HCT116 (cell line): ENCODE data around the gene IGFBPL1. TPM values are rescaled to one million over a fixed set of nuclear protein-coding genes. Genes with fewer than 3 reads are reported as not detected.

Experiments
- ATAC-seq: fragments of 200-7000 bp; cut with Tn5 transposase; 2 replicates; pipeline ENCODE4 v1.9.1; 2020; ENCODE audit warnings: mild to moderate bottlenecking, moderate library complexity
- BruUV-seq: library from RNA; stranded (reverse); fragments of 400-500 nt; replicated peaks from 2 replicates; lab custom pipeline; 2021; lab: Mats Ljungman, UMichigan
- CTCF ChIA-PET: fragments of 300-600 bp; sonication (Branson Sonifier 250); formaldehyde crosslinking; loops from one replicate; lab custom pipeline; 2021; ENCODE audit warnings: antibody characterized with exemption; lab: Charles Lee
- POLR2A ChIA-PET: fragments of 300-600, 350-600 bp; sonication (Branson Sonifier 250); formaldehyde crosslinking; loops from one replicate; lab custom pipeline; 2021; ENCODE audit warnings: antibody characterized with exemption; lab: Charles Lee
- RAD21 ChIA-PET, 2 experiments: fragments of 300-600 bp; sonication (Branson Sonifier 250); formaldehyde crosslinking; loops; one replicate each; lab custom pipeline; 2023; ENCODE audit warnings: low total read pairs in 2 of 2; ENCODE audit not compliant: uncharacterized antibody in 2 of 2, unreplicated experiment in 2 of 2, low non-redundant PET in 1 of 2; lab: Charles Lee
- DNase-seq: peaks from one replicate; pipeline ENCODE4 v3.0.0-alpha.2; 2010; ENCODE audit warnings: low read depth, low spot score
- H2AFZ ChIP-seq: fragments of 200-600 bp; shearing (Covaris generic), sonication (generic); 2 replicates; pipeline ENCODE4 v1.6.1; 2017; ENCODE audit warnings: low read depth, mixed run types, mixed read lengths, antibody characterized with exemption, low read length; ENCODE audit not compliant: poor library complexity, severe bottlenecking
- H3K27ac ChIP-seq: 2 replicates; pipeline ENCODE4 v1.5.1; 2012; ENCODE audit warnings: low read depth, low read length
- H3K27me3 ChIP-seq: fragments of 200-600 bp; sonication (generic); 2 replicates; pipeline ENCODE4 v1.6.1; 2016; ENCODE audit warnings: mixed run types, low read length, mixed read lengths; ENCODE audit not compliant: insufficient read depth
- H3K36me3 ChIP-seq, 2 experiments: fragments of 200-500 bp in 1 of 2; fragments of 200-600 bp in 1 of 2; sonication (Bioruptor generic) in 1 of 2; sonication (generic) in 1 of 2; 2 replicates each; pipeline versions ENCODE4 v1.5.1 to v1.6.1; 2014 to 2016; ENCODE audit warnings: low read length in 2 of 2, inconsistent platforms in 1 of 2, mixed read lengths in 1 of 2, mixed run types in 1 of 2; ENCODE audit not compliant: insufficient read depth in 2 of 2, control insufficient read depth in 1 of 2
- H3K4me1 ChIP-seq, 2 experiments: fragments of 200-600 bp in 1 of 2; sonication (generic) in 1 of 2; 2 replicates each; pipeline versions ENCODE4 v1.5.1 to v1.6.1; 2012 to 2017; ENCODE audit warnings: low read length in 2 of 2, inconsistent platforms in 1 of 2, mild to moderate bottlenecking in 1 of 2, mixed read lengths in 1 of 2, mixed run types in 1 of 2, moderate library complexity in 1 of 2; ENCODE audit not compliant: insufficient read depth in 2 of 2, control insufficient read depth in 1 of 2
- H3K4me2 ChIP-seq: fragments of 200-600 bp; sonication (generic); 2 replicates; pipeline ENCODE4 v1.6.1; 2017; ENCODE audit warnings: mixed run types, low read length, mixed read lengths
- H3K4me3 ChIP-seq, 2 experiments: fragments of 200-600 bp in 1 of 2; sonication (generic) in 1 of 2; replicated peaks in 1 of 2; 2 replicates each; pipeline ENCODE4 v1.5.1; 2011 to 2016; ENCODE audit warnings: low read length in 2 of 2, control low read depth in 1 of 2, low read depth in 1 of 2, mild to moderate bottlenecking in 1 of 2, mixed read lengths in 1 of 2, mixed run types in 1 of 2
- H3K79me2 ChIP-seq: fragments of 200-600 bp; sonication (generic); 2 replicates; pipeline ENCODE4 v1.6.1; 2017; ENCODE audit warnings: mild to moderate bottlenecking, mixed run types, low read length, moderate library complexity, mixed read lengths; ENCODE audit not compliant: insufficient read depth
- H3K9ac ChIP-seq: fragments of 200-600 bp; sonication (generic); 2 replicates; pipeline ENCODE4 v1.6.1; 2016; ENCODE audit warnings: low read length, mixed read lengths
- H3K9me2 ChIP-seq: fragments of 200-600 bp; sonication (generic), shearing (Covaris generic); 2 replicates; pipeline ENCODE4 v1.6.1; 2017; ENCODE audit warnings: mixed run types, mild to moderate bottlenecking, moderate library complexity; ENCODE audit not compliant: insufficient read depth
- H3K9me3 ChIP-seq, 2 experiments: fragments of 200-500 bp in 1 of 2; fragments of 200-600 bp in 1 of 2; sonication (Bioruptor generic) in 1 of 2; sonication (generic) in 1 of 2; 2 replicates each; pipeline ENCODE4 v1.6.1; 2014 to 2017; ENCODE audit warnings: low read length in 2 of 2, mixed read lengths in 2 of 2, inconsistent platforms in 1 of 2, low read depth in 1 of 2, mild to moderate bottlenecking in 1 of 2, mixed run types in 1 of 2, moderate library complexity in 1 of 2; ENCODE audit not compliant: control insufficient read depth in 1 of 2, insufficient read depth in 1 of 2
- H4K20me1 ChIP-seq: fragments of 200-600 bp; sonication (generic), shearing (Covaris generic); 2 replicates; pipeline ENCODE4 v1.6.1; 2017; ENCODE audit warnings: mixed run types, mild to moderate bottlenecking, moderate library complexity; ENCODE audit not compliant: insufficient read depth
- ELF1 ChIP-seq: IDR thresholded peaks from 2 replicates; pipeline ENCODE4 v1.6.1; 2012; ENCODE audit warnings: low read depth, borderline replicate concordance
- EZH2 ChIP-seq: fragments of 200-600 bp; sonication (generic); IDR thresholded peaks from 2 replicates; pipeline ENCODE4 v1.6.1; 2017; ENCODE audit warnings: antibody characterized with exemption, mixed run types
- EZH2phosphoT487 ChIP-seq: fragments of 200-600 bp; IDR thresholded peaks from 2 replicates; pipeline ENCODE4 v1.6.1; 2018; ENCODE audit warnings: antibody characterized with exemption, borderline replicate concordance
- FOSL1 ChIP-seq: IDR thresholded peaks from 2 replicates; pipeline ENCODE4 v1.6.1; 2012; ENCODE audit warnings: low read depth
- JUND ChIP-seq: IDR thresholded peaks from 2 replicates; pipeline ENCODE4 v1.6.1; 2012
- RAD21 ChIP-seq: IDR thresholded peaks from 2 replicates; pipeline ENCODE4 v1.6.1; 2012; ENCODE audit warnings: low read depth, mild to moderate bottlenecking
- SIN3A ChIP-seq: IDR thresholded peaks from 2 replicates; pipeline ENCODE4 v1.6.1; 2012; ENCODE audit warnings: low read depth
- TCF7L2 ChIP-seq: IDR thresholded peaks from 2 replicates; pipeline ENCODE4 v1.7.0; 2011; ENCODE audit warnings: borderline replicate concordance, inconsistent platforms; ENCODE audit not compliant: insufficient read depth, insufficient read length; ENCODE audit errors: extremely low read depth
- ZBTB33 ChIP-seq: IDR thresholded peaks from 2 replicates; pipeline ENCODE4 v1.6.1; 2011; ENCODE audit warnings: mild to moderate bottlenecking, low read length, moderate library complexity; ENCODE audit not compliant: insufficient replicate concordance; ENCODE audit errors: extremely low read depth
- ZNF274 ChIP-seq: fragments of 200-500 bp; sonication (Bioruptor generic); IDR thresholded peaks from 2 replicates; pipeline ENCODE4 v1.6.1; 2014; ENCODE audit warnings: mild to moderate bottlenecking, low read depth, low read length, inconsistent platforms
- intact Hi-C: fragments of 100-400 bp; cut with micrococcal nuclease; formaldehyde crosslinking; loops from 2 replicates; pipeline ENCODE4 v1.10.0; 2022
- total RNA-seq: library from RNA; stranded (reverse); gene quantifications from one replicate; pipeline ENCODE4 v1.2.1, GENCODE V29; 2021; ENCODE audit not compliant: unreplicated experiment
- TF ChIP-seq, protein P1 (sequence below): IDR thresholded peaks from 2 replicates; pipeline ENCODE4 v1.6.1; 2012
- TF ChIP-seq, protein P2 (sequence below): IDR thresholded peaks from 2 replicates; pipeline ENCODE4 v1.6.1; 2012
- TF ChIP-seq, protein P3 (sequence below): IDR thresholded peaks from 2 replicates; pipeline ENCODE4 v1.6.1; 2012; ENCODE audit warnings: low read depth
- TF ChIP-seq, protein P4 (sequence below), 3 experiments: fragments of 200-600 bp in 1 of 3; sonication (generic) in 1 of 3; IDR thresholded peaks in 2 of 3; conservative IDR thresholded peaks in 1 of 3; 2 replicates each; pipeline ENCODE4 v1.5.1; 2012 to 2017; ENCODE audit warnings: low read depth in 2 of 3, low read length in 2 of 3, antibody characterized with exemption in 1 of 3, borderline replicate concordance in 1 of 3, control low read depth in 1 of 3, mild to moderate bottlenecking in 1 of 3, mixed read lengths in 1 of 3, mixed run types in 1 of 3, moderate library complexity in 1 of 3; ENCODE audit not compliant: insufficient read depth in 1 of 3

Gene IGFBPL1
- total RNA-seq, 1 experiment from 2014 or later = not detected

DNA sequence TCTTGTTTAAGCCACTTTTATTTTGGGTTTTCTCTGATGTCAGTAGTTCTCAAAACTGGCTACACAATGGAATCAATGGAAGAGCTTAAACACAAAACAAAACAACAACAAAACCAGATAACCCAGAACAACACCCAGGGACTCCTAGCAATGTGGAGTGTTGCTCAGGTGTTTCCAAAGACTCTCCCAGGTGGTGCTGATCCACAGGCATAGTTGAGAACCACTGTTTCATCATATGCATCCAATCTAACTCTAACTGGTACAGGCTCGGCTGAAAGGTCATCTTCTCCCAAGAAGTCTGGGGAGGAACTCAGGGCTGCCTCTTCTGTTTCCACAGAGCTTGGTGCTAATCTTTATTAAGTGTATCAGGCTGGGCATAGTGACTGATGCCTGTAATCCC is 37.2 kb downstream of the IGFBPL1 start:
- BruUV-seq = no TSS peak
- H3K4me2 ChIP-seq = no peak overlapping the region
- peaks cover 0 to 2% of the 10 kb centered on the region in 2 experiments; a peak in 2 of 4 replicates for H3K4me1 ChIP-seq
- TF ChIP-seq, protein P1, sequence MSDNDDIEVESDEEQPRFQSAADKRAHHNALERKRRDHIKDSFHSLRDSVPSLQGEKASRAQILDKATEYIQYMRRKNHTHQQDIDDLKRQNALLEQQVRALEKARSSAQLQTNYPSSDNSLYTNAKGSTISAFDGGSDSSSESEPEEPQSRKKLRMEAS = no peak
- TF ChIP-seq JUND (no peak), FOSL1 (no peak), EZH2phosphoT487 (no peak), ELF1 (no peak), TCF7L2 (no peak), EZH2 (no peak), RAD21 (no peak), ZBTB33 (no peak), ZNF274 (no peak), SIN3A (no peak)
- TF ChIP-seq, protein P2, sequence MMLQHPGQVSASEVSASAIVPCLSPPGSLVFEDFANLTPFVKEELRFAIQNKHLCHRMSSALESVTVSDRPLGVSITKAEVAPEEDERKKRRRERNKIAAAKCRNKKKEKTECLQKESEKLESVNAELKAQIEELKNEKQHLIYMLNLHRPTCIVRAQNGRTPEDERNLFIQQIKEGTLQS = no peak
- TF ChIP-seq, protein P3, sequence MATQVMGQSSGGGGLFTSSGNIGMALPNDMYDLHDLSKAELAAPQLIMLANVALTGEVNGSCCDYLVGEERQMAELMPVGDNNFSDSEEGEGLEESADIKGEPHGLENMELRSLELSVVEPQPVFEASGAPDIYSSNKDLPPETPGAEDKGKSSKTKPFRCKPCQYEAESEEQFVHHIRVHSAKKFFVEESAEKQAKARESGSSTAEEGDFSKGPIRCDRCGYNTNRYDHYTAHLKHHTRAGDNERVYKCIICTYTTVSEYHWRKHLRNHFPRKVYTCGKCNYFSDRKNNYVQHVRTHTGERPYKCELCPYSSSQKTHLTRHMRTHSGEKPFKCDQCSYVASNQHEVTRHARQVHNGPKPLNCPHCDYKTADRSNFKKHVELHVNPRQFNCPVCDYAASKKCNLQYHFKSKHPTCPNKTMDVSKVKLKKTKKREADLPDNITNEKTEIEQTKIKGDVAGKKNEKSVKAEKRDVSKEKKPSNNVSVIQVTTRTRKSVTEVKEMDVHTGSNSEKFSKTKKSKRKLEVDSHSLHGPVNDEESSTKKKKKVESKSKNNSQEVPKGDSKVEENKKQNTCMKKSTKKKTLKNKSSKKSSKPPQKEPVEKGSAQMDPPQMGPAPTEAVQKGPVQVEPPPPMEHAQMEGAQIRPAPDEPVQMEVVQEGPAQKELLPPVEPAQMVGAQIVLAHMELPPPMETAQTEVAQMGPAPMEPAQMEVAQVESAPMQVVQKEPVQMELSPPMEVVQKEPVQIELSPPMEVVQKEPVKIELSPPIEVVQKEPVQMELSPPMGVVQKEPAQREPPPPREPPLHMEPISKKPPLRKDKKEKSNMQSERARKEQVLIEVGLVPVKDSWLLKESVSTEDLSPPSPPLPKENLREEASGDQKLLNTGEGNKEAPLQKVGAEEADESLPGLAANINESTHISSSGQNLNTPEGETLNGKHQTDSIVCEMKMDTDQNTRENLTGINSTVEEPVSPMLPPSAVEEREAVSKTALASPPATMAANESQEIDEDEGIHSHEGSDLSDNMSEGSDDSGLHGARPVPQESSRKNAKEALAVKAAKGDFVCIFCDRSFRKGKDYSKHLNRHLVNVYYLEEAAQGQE = no peak
- TF ChIP-seq, protein P4, sequence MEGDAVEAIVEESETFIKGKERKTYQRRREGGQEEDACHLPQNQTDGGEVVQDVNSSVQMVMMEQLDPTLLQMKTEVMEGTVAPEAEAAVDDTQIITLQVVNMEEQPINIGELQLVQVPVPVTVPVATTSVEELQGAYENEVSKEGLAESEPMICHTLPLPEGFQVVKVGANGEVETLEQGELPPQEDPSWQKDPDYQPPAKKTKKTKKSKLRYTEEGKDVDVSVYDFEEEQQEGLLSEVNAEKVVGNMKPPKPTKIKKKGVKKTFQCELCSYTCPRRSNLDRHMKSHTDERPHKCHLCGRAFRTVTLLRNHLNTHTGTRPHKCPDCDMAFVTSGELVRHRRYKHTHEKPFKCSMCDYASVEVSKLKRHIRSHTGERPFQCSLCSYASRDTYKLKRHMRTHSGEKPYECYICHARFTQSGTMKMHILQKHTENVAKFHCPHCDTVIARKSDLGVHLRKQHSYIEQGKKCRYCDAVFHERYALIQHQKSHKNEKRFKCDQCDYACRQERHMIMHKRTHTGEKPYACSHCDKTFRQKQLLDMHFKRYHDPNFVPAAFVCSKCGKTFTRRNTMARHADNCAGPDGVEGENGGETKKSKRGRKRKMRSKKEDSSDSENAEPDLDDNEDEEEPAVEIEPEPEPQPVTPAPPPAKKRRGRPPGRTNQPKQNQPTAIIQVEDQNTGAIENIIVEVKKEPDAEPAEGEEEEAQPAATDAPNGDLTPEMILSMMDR (IDR thresholded peaks at IDR 0.05 in 2 of 3, conservative IDR thresholded peaks at IDR 0.05 in 1 of 3; ENCODE audit: borderline replicate concordance in 1 of 3, insufficient read depth in 1 of 3, low read depth in 2 of 3, low read length in 2 of 3) = no peak
- DNase-seq (no peak), ATAC-seq (no peak)
- H3K27ac ChIP-seq = no peak overlapping the region
- peaks cover 4 to 5% of the 10 kb centered on the region in 2 experiments; a peak in 1 of 4 replicates for H3K9me3 ChIP-seq
- POLR2A ChIA-PET = no interaction called here
- H3K27me3 ChIP-seq = no peaks in the 10 kb centered on the region
- no peaks in the 10 kb centered on the region for H3K36me3 ChIP-seq
- H3K4me3 ChIP-seq = no peak overlapping the region
- CTCF ChIA-PET = no interaction called here
- no peaks in the 10 kb centered on the region for H3K9me2 ChIP-seq
- RAD21 ChIA-PET = no interaction called here
- H2AFZ ChIP-seq = no peak overlapping the region
- no peaks in the 10 kb centered on the region for H3K79me2 ChIP-seq
- intact Hi-C loops = no loop called here
- no peaks in the 10 kb centered on the region for H4K20me1 ChIP-seq
- H3K9ac ChIP-seq = no peak overlapping the region
